Measurements from ENCODE around the gene UGT1A8.

DNA sequence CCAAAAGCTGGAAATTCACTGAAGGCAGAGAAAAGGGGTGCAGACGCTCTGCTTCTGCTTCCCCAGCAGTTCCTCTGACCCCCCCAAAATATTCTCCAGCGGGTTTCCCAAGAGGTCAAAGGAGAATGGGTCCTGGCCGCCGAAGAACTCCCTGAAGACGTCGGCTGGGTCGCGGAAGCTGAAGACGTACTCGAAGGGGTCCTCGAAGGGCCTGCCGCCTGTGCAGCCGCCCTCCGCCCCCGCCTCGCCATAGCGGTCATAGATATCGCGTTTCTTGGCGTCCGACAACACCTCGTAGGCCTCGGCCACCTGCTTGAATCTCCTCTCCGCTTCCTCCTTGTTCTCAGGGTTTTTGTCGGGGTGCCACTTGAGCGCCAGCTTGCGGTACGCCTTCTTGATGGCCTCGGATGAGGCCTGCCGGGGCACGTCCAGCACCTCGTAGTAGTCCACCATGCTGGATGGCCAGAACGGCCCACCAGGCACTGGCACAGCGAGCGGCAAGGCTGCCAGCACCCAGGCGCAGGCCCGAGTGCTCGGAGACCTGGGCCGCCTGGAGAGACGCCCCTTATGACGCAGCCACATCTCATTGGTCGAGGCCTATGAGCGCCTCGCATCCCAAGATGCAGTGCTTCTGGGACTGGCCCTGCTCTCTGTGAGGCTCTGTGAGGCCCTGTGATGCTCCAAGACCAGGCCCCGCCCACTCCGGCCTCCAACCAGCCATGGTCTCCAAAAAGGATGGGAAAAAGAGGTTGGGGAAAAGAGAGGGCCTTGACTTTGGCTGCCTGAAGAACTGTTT is 126.2 kb downstream of the UGT1A8 start:
- TF ChIP-seq, protein P1, sequence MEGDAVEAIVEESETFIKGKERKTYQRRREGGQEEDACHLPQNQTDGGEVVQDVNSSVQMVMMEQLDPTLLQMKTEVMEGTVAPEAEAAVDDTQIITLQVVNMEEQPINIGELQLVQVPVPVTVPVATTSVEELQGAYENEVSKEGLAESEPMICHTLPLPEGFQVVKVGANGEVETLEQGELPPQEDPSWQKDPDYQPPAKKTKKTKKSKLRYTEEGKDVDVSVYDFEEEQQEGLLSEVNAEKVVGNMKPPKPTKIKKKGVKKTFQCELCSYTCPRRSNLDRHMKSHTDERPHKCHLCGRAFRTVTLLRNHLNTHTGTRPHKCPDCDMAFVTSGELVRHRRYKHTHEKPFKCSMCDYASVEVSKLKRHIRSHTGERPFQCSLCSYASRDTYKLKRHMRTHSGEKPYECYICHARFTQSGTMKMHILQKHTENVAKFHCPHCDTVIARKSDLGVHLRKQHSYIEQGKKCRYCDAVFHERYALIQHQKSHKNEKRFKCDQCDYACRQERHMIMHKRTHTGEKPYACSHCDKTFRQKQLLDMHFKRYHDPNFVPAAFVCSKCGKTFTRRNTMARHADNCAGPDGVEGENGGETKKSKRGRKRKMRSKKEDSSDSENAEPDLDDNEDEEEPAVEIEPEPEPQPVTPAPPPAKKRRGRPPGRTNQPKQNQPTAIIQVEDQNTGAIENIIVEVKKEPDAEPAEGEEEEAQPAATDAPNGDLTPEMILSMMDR (conservative IDR thresholded peaks at IDR 0.05; ENCODE audit: low read length) = no peak
- no peak for TF ChIP-seq EZH2phosphoT487 (IDR thresholded peaks at IDR 0.05; ENCODE audit: borderline replicate concordance, low read depth, low read length)

All from OCI-LY7 (cell line).